Caco-2 (cell line): ENCODE results near the gene NPAS3. TPM values are rescaled to one million over a fixed set of nuclear protein-coding genes. Genes with fewer than 3 reads are reported as not detected.

Source experiments
- BruUV-seq: library from RNA; stranded (reverse); fragments of 400-500 nt; replicated peaks from 2 replicates; lab custom pipeline; 2021; lab: Mats Ljungman, UMichigan
- CTCF ChIA-PET: fragments of 300-600 bp; sonication (Branson Sonifier 250); formaldehyde crosslinking; loops from one replicate; lab custom pipeline; 2022; ENCODE audit warnings: antibody characterized with exemption; lab: Charles Lee
- POLR2A ChIA-PET: fragments of 300-600 bp; sonication (Branson Sonifier 250); formaldehyde crosslinking; loops from one replicate; lab custom pipeline; 2022; ENCODE audit warnings: antibody characterized with exemption; lab: Charles Lee
- DNase-seq, 2 experiments: peaks; one replicate each; pipeline versions ENCODE4 v3.0.0 to v3.0.0-alpha.2; 2020 to 2022
- H3K27me3 ChIP-seq: replicated peaks from 2 replicates; pipeline ENCODE4 v1.6.0; 2011; ENCODE audit warnings: low read length; ENCODE audit not compliant: control insufficient read depth, insufficient read depth
- H3K36me3 ChIP-seq: 2 replicates; pipeline ENCODE4 v1.5.1; 2011; ENCODE audit warnings: low read length; ENCODE audit not compliant: control insufficient read depth, insufficient read depth
- H3K4me1 ChIP-seq: fragments of 250-450 bp; sonication (Bioruptor Pico); 2 replicates; pipeline ENCODE4 v1.5.1; 2020; ENCODE audit warnings: mild to moderate bottlenecking
- H3K4me3 ChIP-seq: 2 replicates; pipeline ENCODE4 v1.5.1; 2011; ENCODE audit warnings: low read depth, mild to moderate bottlenecking, control low read depth, low read length
- H3K9me3 ChIP-seq: fragments of 250-450 bp; sonication (Bioruptor Pico); 2 replicates; pipeline ENCODE4 v1.5.1; 2020; ENCODE audit warnings: mild to moderate bottlenecking, moderate library complexity
- H3K27ac Mint-ChIP-seq: one replicate; pipeline ENCODE4 v1.8.0; 2022; ENCODE audit warnings: mixed read lengths; ENCODE audit not compliant: unreplicated experiment
- H3K27me3 Mint-ChIP-seq: one replicate; pipeline ENCODE4 v1.8.0; 2022; ENCODE audit warnings: mixed read lengths; ENCODE audit not compliant: insufficient read depth, unreplicated experiment
- H3K36me3 Mint-ChIP-seq: one replicate; pipeline ENCODE4 v1.8.0; 2022; ENCODE audit warnings: mild to moderate bottlenecking, mixed read lengths; ENCODE audit not compliant: insufficient read depth, unreplicated experiment
- H3K4me1 Mint-ChIP-seq: one replicate; pipeline ENCODE4 v1.8.0; 2022; ENCODE audit warnings: low read depth, mixed read lengths; ENCODE audit not compliant: unreplicated experiment
- H3K4me3 Mint-ChIP-seq: one replicate; pipeline ENCODE4 v1.8.0; 2022; ENCODE audit warnings: mild to moderate bottlenecking, moderate library complexity, mixed read lengths; ENCODE audit not compliant: unreplicated experiment
- H3K9me3 Mint-ChIP-seq: one replicate; pipeline ENCODE4 v1.8.0; 2022; ENCODE audit warnings: mixed read lengths; ENCODE audit not compliant: unreplicated experiment
- CTCF ChIP-seq, 2 experiments: fragments of 200-600 bp in 1 of 2; IDR thresholded peaks; 1 replicate in 1 of 2; 2 replicates in 1 of 2; pipeline versions ENCODE4 v1.5.1 to v1.8.0; 2011 to 2022; ENCODE audit warnings: antibody characterized with exemption in 1 of 2, control low read depth in 1 of 2, inconsistent platforms in 1 of 2, low read depth in 1 of 2, low read length in 1 of 2, mild to moderate bottlenecking in 1 of 2, moderate library complexity in 1 of 2; ENCODE audit not compliant: insufficient read depth in 1 of 2, severe bottlenecking in 1 of 2, unreplicated experiment in 1 of 2
- intact Hi-C: fragments of 100-400 bp; cut with micrococcal nuclease; formaldehyde crosslinking; loops from one replicate; pipeline ENCODE4 v1.10.0; 2022; ENCODE audit not compliant: unreplicated experiment
- total RNA-seq: library from RNA; stranded (reverse); gene quantifications from 2 replicates; pipeline ENCODE4 v1.2.3, GENCODE V29; 2022

NPAS3 gene
- total RNA-seq, 1 experiment from 2014 or later, result not detected

GRCh38 chr14:33194551-33194950, 255.9 kb downstream of the NPAS3 start:
- H3K9me3 ChIP-seq, result no peaks in the 10 kb centered on the region
- H3K4me3 Mint-ChIP-seq, result no peak overlapping the region
- no peaks in the 10 kb centered on the region for H3K9me3 Mint-ChIP-seq
- CTCF ChIA-PET, result no interaction called here
- no peaks in the 10 kb centered on the region for H3K4me1 Mint-ChIP-seq
- no peaks in the 10 kb centered on the region for H3K36me3 ChIP-seq
- H3K27me3 Mint-ChIP-seq, result peaks cover 10% of the 10 kb centered on the region
- POLR2A ChIA-PET, result interaction anchor here (0.6 kb wide), 1 partner anchor 754 kb away, joined by 3 read pairs; no protein-coding TSS in a partner anchor
- no peaks in the 10 kb centered on the region for H3K4me1 ChIP-seq
- H3K4me3 ChIP-seq, result no peak overlapping the region
- intact Hi-C loops, result no loop called here
- no peak overlapping the region for H3K27ac Mint-ChIP-seq
- no TSS peak for BruUV-seq
- no peak for DNase-seq
- H3K27me3 ChIP-seq, result no peaks in the 10 kb centered on the region
- no peak for TF ChIP-seq CTCF (IDR thresholded peaks at IDR 0.05; ENCODE audit: insufficient read depth in 1 of 2, low read depth in 1 of 2, low read length in 1 of 2, severe bottlenecking in 1 of 2, unreplicated experiment in 1 of 2)
- no peaks in the 10 kb centered on the region for H3K36me3 Mint-ChIP-seq

DNA sequence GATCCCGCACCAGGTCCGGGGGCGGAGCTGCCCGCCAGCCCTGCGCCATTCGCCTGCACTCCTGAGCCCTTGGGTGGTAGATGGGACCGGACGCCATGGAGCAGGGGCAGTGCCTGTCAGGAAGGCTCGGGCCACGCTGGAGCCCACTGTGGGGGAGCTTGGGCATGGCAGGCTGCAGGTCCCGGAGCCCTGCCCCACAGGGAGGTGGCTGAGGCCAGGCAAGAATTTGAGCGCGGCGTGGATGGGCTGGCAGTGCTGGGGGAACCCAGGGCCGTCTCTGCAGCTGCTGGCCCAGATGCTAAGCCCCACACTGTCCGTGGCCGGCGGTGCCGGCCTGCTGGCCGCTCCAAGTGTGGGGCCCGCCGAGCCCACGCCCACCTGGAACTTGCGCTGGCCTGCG, 260.0 kb downstream of the NPAS3 start:
- no peaks in the 10 kb centered on the region for H3K4me1 Mint-ChIP-seq
- intact Hi-C loops, result no loop called here
- TF ChIP-seq CTCF (IDR thresholded peaks at IDR 0.05; ENCODE audit: insufficient read depth in 1 of 2, low read depth in 1 of 2, low read length in 1 of 2, severe bottlenecking in 1 of 2, unreplicated experiment in 1 of 2), result no peak
- no peaks in the 10 kb centered on the region for H3K36me3 ChIP-seq
- H3K4me3 Mint-ChIP-seq, result no peak overlapping the region
- DNase-seq, result no peak
- no peaks in the 10 kb centered on the region for H3K9me3 Mint-ChIP-seq
- H3K4me1 ChIP-seq, result no peaks in the 10 kb centered on the region
- H3K36me3 Mint-ChIP-seq, result no peaks in the 10 kb centered on the region
- BruUV-seq, result no TSS peak
- no peak overlapping the region for H3K27ac Mint-ChIP-seq
- POLR2A ChIA-PET, result no interaction called here
- peaks cover 11% of the 10 kb centered on the region for H3K27me3 Mint-ChIP-seq
- no peaks in the 10 kb centered on the region for H3K9me3 ChIP-seq
- CTCF ChIA-PET, result no interaction called here
- no peaks in the 10 kb centered on the region for H3K27me3 ChIP-seq
- H3K4me3 ChIP-seq, result no peak overlapping the region

GRCh38 chr14:33201116-33201515, 262.4 kb downstream of the NPAS3 start:
- no TSS peak for BruUV-seq
- Mint-ChIP-seq H3K27ac (no peak overlapping the region), H3K4me3 (no peak overlapping the region), H3K36me3 (no peaks in the 10 kb centered on the region), H3K27me3 (peaks cover 8% of the 10 kb centered on the region), H3K4me1 (no peaks in the 10 kb centered on the region), H3K9me3 (no peaks in the 10 kb centered on the region)
- Histone ChIP-seq H3K4me3 (no peak overlapping the region), H3K27me3 (no peaks in the 10 kb centered on the region), H3K36me3 (no peaks in the 10 kb centered on the region), H3K9me3 (no peaks in the 10 kb centered on the region), H3K4me1 (no peaks in the 10 kb centered on the region)
- no peak for DNase-seq
- intact Hi-C loops, result no loop called here
- ChIA-PET POLR2A (no interaction called here), CTCF (no interaction called here)
- TF ChIP-seq CTCF (IDR thresholded peaks at IDR 0.05; ENCODE audit: insufficient read depth in 1 of 2, low read depth in 1 of 2, low read length in 1 of 2, severe bottlenecking in 1 of 2, unreplicated experiment in 1 of 2), result no peak
